LNCAP (cell line): Measurements from ENCODE around the gene PDE4D.

ENCODE experiments used
- TF ChIP-seq, protein P1 (sequence below): fragments of 450-650 bp; IDR thresholded peaks from 2 replicates; pipeline ENCODE4 v1.5.1; 2017; ENCODE audit warnings: mild to moderate bottlenecking

Gene PDE4D

DNA sequence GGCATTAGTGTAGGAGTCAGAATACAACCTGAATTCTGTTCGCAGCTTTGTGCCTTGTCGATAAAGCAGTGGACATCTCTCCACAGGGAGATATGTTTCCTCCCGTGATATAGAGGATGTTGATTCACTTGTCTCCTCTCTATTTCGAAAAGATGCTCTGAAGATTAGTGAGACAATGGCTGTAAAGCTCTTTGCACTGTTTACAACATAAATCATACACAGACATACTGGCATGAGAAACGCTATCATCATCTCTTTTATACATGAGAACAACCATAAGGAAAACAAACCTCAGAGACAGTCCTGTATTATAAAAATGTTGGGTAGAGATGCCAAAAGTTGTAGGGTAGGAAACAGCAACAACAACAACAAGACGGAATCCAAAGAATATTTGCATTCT is 803.2 kb downstream of the PDE4D start:
- TF ChIP-seq, protein P1, sequence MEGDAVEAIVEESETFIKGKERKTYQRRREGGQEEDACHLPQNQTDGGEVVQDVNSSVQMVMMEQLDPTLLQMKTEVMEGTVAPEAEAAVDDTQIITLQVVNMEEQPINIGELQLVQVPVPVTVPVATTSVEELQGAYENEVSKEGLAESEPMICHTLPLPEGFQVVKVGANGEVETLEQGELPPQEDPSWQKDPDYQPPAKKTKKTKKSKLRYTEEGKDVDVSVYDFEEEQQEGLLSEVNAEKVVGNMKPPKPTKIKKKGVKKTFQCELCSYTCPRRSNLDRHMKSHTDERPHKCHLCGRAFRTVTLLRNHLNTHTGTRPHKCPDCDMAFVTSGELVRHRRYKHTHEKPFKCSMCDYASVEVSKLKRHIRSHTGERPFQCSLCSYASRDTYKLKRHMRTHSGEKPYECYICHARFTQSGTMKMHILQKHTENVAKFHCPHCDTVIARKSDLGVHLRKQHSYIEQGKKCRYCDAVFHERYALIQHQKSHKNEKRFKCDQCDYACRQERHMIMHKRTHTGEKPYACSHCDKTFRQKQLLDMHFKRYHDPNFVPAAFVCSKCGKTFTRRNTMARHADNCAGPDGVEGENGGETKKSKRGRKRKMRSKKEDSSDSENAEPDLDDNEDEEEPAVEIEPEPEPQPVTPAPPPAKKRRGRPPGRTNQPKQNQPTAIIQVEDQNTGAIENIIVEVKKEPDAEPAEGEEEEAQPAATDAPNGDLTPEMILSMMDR = no peak

DNA sequence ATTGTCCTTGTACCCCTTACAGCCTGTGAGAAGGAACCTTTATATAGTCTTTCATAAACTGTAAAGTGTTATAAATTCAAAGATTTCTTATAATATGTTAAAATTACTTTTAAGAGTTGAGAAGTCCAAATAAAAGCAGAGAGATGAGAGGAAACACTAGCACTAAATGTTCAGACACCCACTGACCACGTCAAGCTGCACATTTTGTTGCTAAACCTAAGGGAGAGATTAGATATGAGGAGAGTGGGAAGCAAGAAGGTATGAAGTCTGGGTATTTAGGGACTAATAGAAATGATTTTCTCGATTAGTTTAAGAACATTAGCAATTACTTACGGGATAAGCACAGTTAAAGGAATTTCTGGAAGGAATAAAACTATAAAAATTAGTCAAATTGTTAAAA is 803.8 kb downstream of the PDE4D start:
- TF ChIP-seq, protein P1 = no peak

DNA sequence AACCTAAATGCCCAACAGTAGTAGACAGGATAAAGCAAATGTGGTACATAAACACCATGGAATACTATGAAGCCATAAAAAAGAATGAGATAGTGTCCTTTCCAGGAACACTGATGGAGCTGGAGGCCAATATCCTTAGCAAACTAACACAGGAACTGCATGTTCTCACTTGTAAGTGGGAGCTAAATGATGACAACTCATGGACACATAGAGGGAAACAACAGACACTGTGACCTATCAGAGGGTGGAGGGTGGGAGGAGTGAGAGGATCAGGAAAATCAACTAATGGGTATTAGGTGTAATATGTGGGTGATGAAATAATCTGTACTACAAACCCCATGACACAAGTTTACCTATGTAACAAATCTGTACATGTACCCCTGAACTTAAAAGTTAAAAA is 805.0 kb downstream of the PDE4D start:
- TF ChIP-seq, protein P1 = no peak

DNA sequence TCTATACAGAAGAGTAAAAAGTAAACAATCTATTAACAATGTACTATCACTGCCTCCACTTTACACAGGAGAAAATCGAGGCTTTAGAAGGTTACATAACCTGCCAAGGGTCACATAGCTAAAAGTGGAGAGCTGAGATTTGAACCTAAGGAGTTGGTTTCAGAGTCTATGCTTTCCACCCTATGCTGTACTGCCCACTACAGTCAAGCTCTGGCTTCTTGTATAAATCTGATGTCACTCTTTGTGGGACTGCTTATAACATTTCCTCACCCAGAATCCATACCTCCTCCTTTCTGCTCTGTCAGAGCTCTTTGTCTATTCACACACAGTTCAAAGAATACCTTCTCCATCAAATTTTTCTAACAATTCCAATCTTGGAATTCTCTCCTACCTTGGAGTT is 807.5 kb downstream of the PDE4D start:
- TF ChIP-seq, protein P1 = no peak

DNA sequence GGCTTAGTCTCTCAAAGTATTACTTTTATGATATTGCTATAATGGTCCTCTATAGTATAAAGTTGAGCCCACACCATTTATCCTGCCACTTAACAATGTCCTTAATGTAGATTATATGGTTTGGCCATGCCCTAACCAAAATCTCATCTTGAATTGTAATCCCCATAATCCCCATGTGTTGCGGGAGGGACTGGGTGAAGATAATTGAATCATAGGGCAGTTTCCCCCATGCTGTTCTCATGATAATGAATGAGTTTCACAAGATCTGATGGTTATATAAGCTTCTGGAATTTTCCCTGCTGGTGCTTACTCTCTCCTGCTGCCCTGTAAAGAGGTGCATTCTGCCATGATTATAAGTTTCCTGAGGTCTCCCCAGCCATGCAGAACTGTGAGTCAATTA is 811.8 kb downstream of the PDE4D start:
- TF ChIP-seq, protein P1 = no peak

DNA sequence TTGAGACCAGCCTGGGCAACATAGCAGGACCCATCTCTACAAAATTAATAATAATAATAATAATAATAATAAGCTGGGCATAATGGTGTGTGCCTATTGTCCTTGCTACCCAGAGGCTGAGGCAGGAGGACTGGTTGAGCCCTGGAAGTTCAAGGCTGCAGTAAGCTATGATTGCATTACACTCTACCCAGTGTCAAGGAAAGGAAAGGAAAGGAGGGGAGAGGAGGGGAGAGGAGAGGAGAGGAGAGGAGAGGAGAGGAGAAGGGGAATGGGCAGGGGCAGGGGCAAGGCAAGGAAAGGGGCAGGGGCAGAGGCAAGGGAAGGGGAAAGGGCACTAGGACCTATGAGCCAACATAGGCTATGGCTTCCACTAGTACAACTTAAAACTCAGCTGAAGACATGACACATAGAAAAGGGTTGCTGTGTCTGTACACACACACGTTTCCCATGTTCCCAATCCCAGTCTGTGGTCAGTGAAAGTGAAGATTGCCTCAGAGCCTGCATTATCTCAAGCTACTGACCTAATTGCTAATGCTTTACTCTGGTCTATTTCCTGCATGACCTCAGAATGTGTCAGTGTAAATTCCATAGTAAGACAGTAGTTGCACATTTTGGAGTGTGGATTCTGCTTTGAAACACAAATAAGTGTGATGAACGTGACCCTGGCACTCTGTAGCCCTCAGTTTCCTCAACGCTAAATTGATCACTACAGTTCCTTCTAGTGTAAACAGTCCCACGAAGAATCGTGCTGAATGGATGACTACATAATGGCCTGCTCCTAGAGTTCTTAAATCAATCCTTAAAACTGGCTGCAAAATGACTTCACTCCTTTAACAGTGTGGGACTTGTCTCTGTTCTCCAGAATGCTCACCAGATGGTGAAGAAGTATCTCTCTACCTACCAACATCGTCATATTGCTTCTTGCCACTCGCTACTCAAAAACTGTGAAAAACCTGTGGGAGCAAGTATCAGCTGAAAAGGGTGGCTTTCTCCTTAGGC is 813.6 kb downstream of the PDE4D start:
- TF ChIP-seq, protein P1 = no peak

DNA sequence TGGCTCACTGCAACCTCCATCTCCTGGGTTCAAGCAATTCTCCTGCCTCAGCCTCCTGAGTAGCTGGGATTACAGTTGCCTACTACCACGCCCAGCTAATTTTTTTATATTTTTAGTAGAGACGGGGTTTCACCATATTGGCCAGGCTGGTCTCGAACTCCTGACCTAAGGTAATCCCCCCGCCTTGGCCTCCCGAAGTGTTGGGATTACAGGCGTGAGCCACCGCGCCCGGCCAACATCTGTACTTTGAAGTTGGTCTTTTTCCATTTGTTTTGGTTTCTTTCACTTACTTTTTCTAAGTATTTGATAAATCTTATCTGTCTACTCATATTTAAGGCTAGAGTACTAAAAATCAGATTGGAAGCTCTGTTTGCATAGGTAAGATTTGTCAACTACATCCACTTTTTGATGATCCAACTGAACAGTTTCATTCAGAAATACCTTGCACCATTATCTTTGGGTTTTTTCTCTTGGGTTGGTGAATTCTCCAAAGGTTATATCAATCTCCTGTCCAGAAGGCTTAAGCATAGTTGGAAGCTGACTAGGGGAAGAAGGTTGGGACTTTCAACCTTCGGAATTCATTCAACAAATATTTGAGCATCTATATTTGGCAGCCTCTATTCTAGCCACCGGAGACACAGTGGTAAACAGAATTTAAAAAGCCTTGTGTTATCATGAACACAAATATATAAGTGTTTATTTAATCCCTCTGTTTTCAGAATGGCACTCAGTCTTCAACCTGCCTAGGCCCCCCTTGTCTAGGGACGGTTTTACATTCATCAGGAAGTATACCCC is 821.6 kb downstream of the PDE4D start:
- TF ChIP-seq, protein P1 = no peak
